Measurements from ENCODE around the gene ARL17B.
"Not testable (repeated sequence)": the region's sequence is repeated elsewhere in the genome, so short reads cannot be mapped to it uniquely, and the experiment has no call there.

Gene ARL17B

DNA sequence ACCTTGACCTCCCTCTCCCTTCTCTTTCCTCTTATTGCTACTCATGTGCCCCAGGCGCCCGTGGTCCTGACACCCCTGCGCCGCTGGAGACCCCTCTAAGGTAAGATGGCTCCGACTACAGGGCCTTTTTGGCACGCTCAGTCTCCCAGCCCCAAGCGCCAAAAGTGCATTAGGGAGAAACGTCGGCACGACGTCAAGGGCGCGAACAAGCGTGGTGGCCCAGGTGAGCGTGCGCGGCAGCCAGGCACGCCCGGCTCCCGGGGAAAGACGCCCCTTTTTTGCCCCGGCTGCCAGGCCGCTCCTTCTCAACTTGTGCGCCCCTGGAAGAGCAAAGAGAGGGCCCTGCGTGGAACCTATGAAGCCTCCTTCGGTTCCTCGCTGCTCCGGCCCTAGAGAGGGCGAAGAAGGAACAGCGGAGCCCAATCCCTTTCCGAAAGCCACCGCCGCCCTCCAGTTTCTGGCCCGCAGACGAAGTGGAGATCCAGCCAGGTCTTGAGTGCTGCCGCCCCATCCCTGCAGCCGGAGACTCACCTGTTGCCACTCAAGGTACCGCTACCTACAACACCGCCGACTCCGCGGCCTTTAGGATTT is 326 bp downstream of the ARL17B start:
- not testable (repeated sequence) for H3K4me2 ChIP-seq (ENCODE audit: low read length); H4K8ac ChIP-seq (ENCODE audit: low read depth, low read length); H3K36me3 ChIP-seq (ENCODE audit: control insufficient read depth in 1 of 2, insufficient read depth in 2 of 2, low read length in 2 of 2); H3K4me1 ChIP-seq (ENCODE audit: control insufficient read depth in 1 of 2, insufficient read depth in 2 of 2, low read length in 2 of 2); H4K12ac ChIP-seq (ENCODE audit: low read depth, low read length); H2BK120ac ChIP-seq (ENCODE audit: insufficient read depth, low read length, poor library complexity); H2BK12ac ChIP-seq (ENCODE audit: low read length); H3K9ac ChIP-seq (ENCODE audit: low read length); H3K79me2 ChIP-seq (ENCODE audit: control insufficient read depth, insufficient read depth, low read length, poor library complexity); DNase-seq; H2AFZ ChIP-seq (ENCODE audit: insufficient read depth, low read length, poor library complexity); H3K79me1 ChIP-seq (ENCODE audit: low read length); H3K27me3 ChIP-seq (ENCODE audit: insufficient read depth, low read length); H3K23ac ChIP-seq (ENCODE audit: low read length); H2AK5ac ChIP-seq (ENCODE audit: low read length); H3K18ac ChIP-seq (ENCODE audit: low read length); H3K27ac ChIP-seq (ENCODE audit: low read depth, low read length); H3K9me3 ChIP-seq (ENCODE audit: insufficient read depth, low read depth, low read length); H3K14ac ChIP-seq (ENCODE audit: low read length); H2BK5ac ChIP-seq (ENCODE audit: low read depth, low read length, poor library complexity); H4K91ac ChIP-seq (ENCODE audit: low read depth, low read length); H3K4ac ChIP-seq (ENCODE audit: low read depth, low read length); H3K4me3 ChIP-seq (ENCODE audit: low read depth, low read length)
- no CpG with 5 or more reads among the region's 42 CpGs for WGBS (ENCODE audit: extremely low coverage, insufficient coverage, insufficient read length)

- H3K4me1 ChIP-seq (ENCODE audit: control insufficient read depth in 1 of 2, insufficient read depth in 2 of 2, low read length in 2 of 2); H3K27me3 ChIP-seq (ENCODE audit: insufficient read depth, low read length); DNase-seq; H3K79me1 ChIP-seq (ENCODE audit: low read length); H3K9ac ChIP-seq (ENCODE audit: low read length); H3K9me3 ChIP-seq (ENCODE audit: insufficient read depth, low read depth, low read length); H3K4me3 ChIP-seq (ENCODE audit: low read depth, low read length); H2BK120ac ChIP-seq (ENCODE audit: insufficient read depth, low read length, poor library complexity); H3K18ac ChIP-seq (ENCODE audit: low read length); H3K14ac ChIP-seq (ENCODE audit: low read length); H4K12ac ChIP-seq (ENCODE audit: low read depth, low read length); H3K4ac ChIP-seq (ENCODE audit: low read depth, low read length); H2BK5ac ChIP-seq (ENCODE audit: low read depth, low read length, poor library complexity); H2BK12ac ChIP-seq (ENCODE audit: low read length); H2AFZ ChIP-seq (ENCODE audit: insufficient read depth, low read length, poor library complexity); H3K36me3 ChIP-seq (ENCODE audit: control insufficient read depth in 1 of 2, insufficient read depth in 2 of 2, low read length in 2 of 2); H3K27ac ChIP-seq (ENCODE audit: low read depth, low read length); H3K79me2 ChIP-seq (ENCODE audit: control insufficient read depth, insufficient read depth, low read length, poor library complexity); H3K4me2 ChIP-seq (ENCODE audit: low read length); H2AK5ac ChIP-seq (ENCODE audit: low read length); H3K23ac ChIP-seq (ENCODE audit: low read length); H4K8ac ChIP-seq (ENCODE audit: low read depth, low read length); H4K91ac ChIP-seq (ENCODE audit: low read depth, low read length): not testable (repeated sequence)
- no CpG with 5 or more reads among the region's 4 CpGs for WGBS (ENCODE audit: extremely low coverage, insufficient coverage, insufficient read length)
Measured at GRCh38 chr17:46353856-46354255, 7.7 kb downstream of the ARL17B start.

DNA sequence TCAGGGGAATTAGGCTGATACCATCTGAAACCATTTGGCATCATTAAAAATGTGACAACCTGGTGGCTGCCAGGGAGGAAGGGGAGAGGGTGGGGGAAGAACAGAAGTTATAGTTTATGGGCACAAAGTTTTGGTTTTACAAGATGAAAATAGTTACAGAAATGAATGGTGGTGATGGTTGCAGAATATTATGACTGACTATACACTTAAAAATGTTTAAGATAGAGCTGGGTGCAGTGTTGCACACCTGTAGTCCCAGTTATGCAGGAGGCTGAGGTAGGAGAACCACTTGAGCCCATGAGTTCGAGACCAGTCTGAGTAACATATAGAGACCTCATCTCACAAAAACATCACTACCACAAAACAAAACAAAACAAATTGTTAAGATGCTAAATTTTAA is 12.5 kb downstream of the ARL17B start:
- H3K36me3 ChIP-seq (ENCODE audit: control insufficient read depth in 1 of 2, insufficient read depth in 2 of 2, low read length in 2 of 2); H2BK5ac ChIP-seq (ENCODE audit: low read depth, low read length, poor library complexity); H3K79me1 ChIP-seq (ENCODE audit: low read length); H2AK5ac ChIP-seq (ENCODE audit: low read length); H3K9me3 ChIP-seq (ENCODE audit: insufficient read depth, low read depth, low read length); DNase-seq; H4K12ac ChIP-seq (ENCODE audit: low read depth, low read length); H4K91ac ChIP-seq (ENCODE audit: low read depth, low read length); H3K18ac ChIP-seq (ENCODE audit: low read length); H4K8ac ChIP-seq (ENCODE audit: low read depth, low read length); H3K4ac ChIP-seq (ENCODE audit: low read depth, low read length); H3K4me3 ChIP-seq (ENCODE audit: low read depth, low read length); H2AFZ ChIP-seq (ENCODE audit: insufficient read depth, low read length, poor library complexity); H3K27me3 ChIP-seq (ENCODE audit: insufficient read depth, low read length); H3K23ac ChIP-seq (ENCODE audit: low read length); H3K9ac ChIP-seq (ENCODE audit: low read length); H2BK120ac ChIP-seq (ENCODE audit: insufficient read depth, low read length, poor library complexity); H3K4me2 ChIP-seq (ENCODE audit: low read length); H3K79me2 ChIP-seq (ENCODE audit: control insufficient read depth, insufficient read depth, low read length, poor library complexity); H3K4me1 ChIP-seq (ENCODE audit: control insufficient read depth in 1 of 2, insufficient read depth in 2 of 2, low read length in 2 of 2); H2BK12ac ChIP-seq (ENCODE audit: low read length); H3K27ac ChIP-seq (ENCODE audit: low read depth, low read length); H3K14ac ChIP-seq (ENCODE audit: low read length): not testable (repeated sequence)
- no CpG with 5 or more reads among the region's 1 CpG for WGBS (ENCODE audit: extremely low coverage, insufficient coverage, insufficient read length)

GRCh38 chr17:46348345-46348744 is 13.2 kb downstream of the ARL17B start:
- not testable (repeated sequence) for H3K4me1 ChIP-seq (ENCODE audit: control insufficient read depth in 1 of 2, insufficient read depth in 2 of 2, low read length in 2 of 2); H4K12ac ChIP-seq (ENCODE audit: low read depth, low read length); H2BK12ac ChIP-seq (ENCODE audit: low read length); H2BK5ac ChIP-seq (ENCODE audit: low read depth, low read length, poor library complexity); H3K27me3 ChIP-seq (ENCODE audit: insufficient read depth, low read length); H3K27ac ChIP-seq (ENCODE audit: low read depth, low read length); H3K4me2 ChIP-seq (ENCODE audit: low read length); H4K8ac ChIP-seq (ENCODE audit: low read depth, low read length); H2AFZ ChIP-seq (ENCODE audit: insufficient read depth, low read length, poor library complexity); H3K9me3 ChIP-seq (ENCODE audit: insufficient read depth, low read depth, low read length); H3K36me3 ChIP-seq (ENCODE audit: control insufficient read depth in 1 of 2, insufficient read depth in 2 of 2, low read length in 2 of 2); DNase-seq; H3K9ac ChIP-seq (ENCODE audit: low read length); H2AK5ac ChIP-seq (ENCODE audit: low read length); H3K14ac ChIP-seq (ENCODE audit: low read length); H3K23ac ChIP-seq (ENCODE audit: low read length); H4K91ac ChIP-seq (ENCODE audit: low read depth, low read length); H3K4ac ChIP-seq (ENCODE audit: low read depth, low read length); H3K79me1 ChIP-seq (ENCODE audit: low read length); H3K79me2 ChIP-seq (ENCODE audit: control insufficient read depth, insufficient read depth, low read length, poor library complexity); H3K18ac ChIP-seq (ENCODE audit: low read length); H3K4me3 ChIP-seq (ENCODE audit: low read depth, low read length); H2BK120ac ChIP-seq (ENCODE audit: insufficient read depth, low read length, poor library complexity)
- no CpG with 5 or more reads among the region's 2 CpGs for WGBS (ENCODE audit: extremely low coverage, insufficient coverage, insufficient read length)
